ENCODE data around the gene ERI3.

DNA sequence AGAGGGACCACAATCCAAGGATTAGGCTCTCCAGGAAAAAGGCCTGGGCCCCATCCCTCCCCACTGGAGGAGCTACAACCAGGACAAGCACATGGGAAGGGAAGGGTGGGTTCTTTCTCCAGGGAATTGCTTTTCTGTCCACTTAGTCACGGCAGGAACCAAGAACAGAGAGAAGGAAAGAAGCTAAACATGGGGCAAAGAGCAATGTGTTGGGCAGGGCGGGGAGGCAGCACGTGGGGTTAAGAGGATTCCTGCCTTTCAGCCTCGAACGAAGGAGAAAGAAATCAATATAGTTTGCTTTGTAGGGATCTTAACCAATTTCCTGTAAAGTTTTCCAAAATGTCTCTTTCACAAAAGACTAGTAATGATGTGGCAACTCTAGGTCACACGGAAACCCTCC is 21.7 kb downstream of the ERI3 start:
- TF ChIP-seq, protein P1, sequence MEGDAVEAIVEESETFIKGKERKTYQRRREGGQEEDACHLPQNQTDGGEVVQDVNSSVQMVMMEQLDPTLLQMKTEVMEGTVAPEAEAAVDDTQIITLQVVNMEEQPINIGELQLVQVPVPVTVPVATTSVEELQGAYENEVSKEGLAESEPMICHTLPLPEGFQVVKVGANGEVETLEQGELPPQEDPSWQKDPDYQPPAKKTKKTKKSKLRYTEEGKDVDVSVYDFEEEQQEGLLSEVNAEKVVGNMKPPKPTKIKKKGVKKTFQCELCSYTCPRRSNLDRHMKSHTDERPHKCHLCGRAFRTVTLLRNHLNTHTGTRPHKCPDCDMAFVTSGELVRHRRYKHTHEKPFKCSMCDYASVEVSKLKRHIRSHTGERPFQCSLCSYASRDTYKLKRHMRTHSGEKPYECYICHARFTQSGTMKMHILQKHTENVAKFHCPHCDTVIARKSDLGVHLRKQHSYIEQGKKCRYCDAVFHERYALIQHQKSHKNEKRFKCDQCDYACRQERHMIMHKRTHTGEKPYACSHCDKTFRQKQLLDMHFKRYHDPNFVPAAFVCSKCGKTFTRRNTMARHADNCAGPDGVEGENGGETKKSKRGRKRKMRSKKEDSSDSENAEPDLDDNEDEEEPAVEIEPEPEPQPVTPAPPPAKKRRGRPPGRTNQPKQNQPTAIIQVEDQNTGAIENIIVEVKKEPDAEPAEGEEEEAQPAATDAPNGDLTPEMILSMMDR (IDR thresholded peaks at IDR 0.05): no peak
- TF ChIP-seq POLR2AphosphoS5 (IDR thresholded peaks at IDR 0.05) (no peak), POLR2A (IDR thresholded peaks at IDR 0.05) (no peak), EP300 (IDR thresholded peaks at IDR 0.05; ENCODE audit: low read depth) (no peak)
